ENCODE results near the gene KIF16B.

Gene KIF16B

GRCh38 chr20:16378712-16379370 is 194.4 kb downstream of the KIF16B start:
- peaks cover 19% of the 10 kb centered on the region for H3K36me3 Mint-ChIP-seq
- H3K27me3 Mint-ChIP-seq, result no peaks in the 10 kb centered on the region
- H3K9me3 Mint-ChIP-seq, result no peaks in the 10 kb centered on the region
- no peaks in the 10 kb centered on the region for H3K4me1 Mint-ChIP-seq
- no peak overlapping the region for H3K27ac Mint-ChIP-seq
- no peak overlapping the region for H3K4me3 Mint-ChIP-seq

- Mint-ChIP-seq H3K9me3 (no peaks in the 10 kb centered on the region), H3K27ac (no peak overlapping the region), H3K27me3 (no peaks in the 10 kb centered on the region), H3K4me1 (no peaks in the 10 kb centered on the region), H3K4me3 (no peak overlapping the region), H3K36me3 (peaks cover 21% of the 10 kb centered on the region)
These were observed 195.1 kb downstream of the KIF16B start for GRCh38 chr20:16378122-16378521.

GRCh38 chr20:16369441-16369840 is 203.8 kb downstream of the KIF16B start:
- Mint-ChIP-seq H3K9me3 (no peaks in the 10 kb centered on the region), H3K27ac (no peak overlapping the region)

GRCh38 chr20:16368645-16369292 is 204.5 kb downstream of the KIF16B start:
- Mint-ChIP-seq H3K27ac (no peak overlapping the region), H3K27me3 (no peaks in the 10 kb centered on the region), H3K4me3 (no peak overlapping the region), H3K9me3 (no peaks in the 10 kb centered on the region), H3K4me1 (no peaks in the 10 kb centered on the region), H3K36me3 (peaks cover 9% of the 10 kb centered on the region)

More at GRCh38 chr20:16369441-16369840, 203.8 kb downstream of the KIF16B start:
- Mint-ChIP-seq H3K4me1 (no peaks in the 10 kb centered on the region), H3K4me3 (no peak overlapping the region), H3K27me3 (no peaks in the 10 kb centered on the region), H3K36me3 (peaks cover 9% of the 10 kb centered on the region)

- no peaks in the 10 kb centered on the region for H3K4me1 Mint-ChIP-seq
- no peaks in the 10 kb centered on the region for H3K27me3 Mint-ChIP-seq
- H3K4me3 Mint-ChIP-seq, result no peak overlapping the region
- no peaks in the 10 kb centered on the region for H3K9me3 Mint-ChIP-seq
- H3K27ac Mint-ChIP-seq, result no peak overlapping the region
- peaks cover 9% of the 10 kb centered on the region for H3K36me3 Mint-ChIP-seq
These were observed 205.2 kb downstream of the KIF16B start for GRCh38 chr20:16367948-16368560.

- H3K9me3 Mint-ChIP-seq, result no peaks in the 10 kb centered on the region
- H3K27me3 Mint-ChIP-seq, result no peaks in the 10 kb centered on the region
- H3K4me3 Mint-ChIP-seq, result no peak overlapping the region
- peaks cover 9% of the 10 kb centered on the region for H3K36me3 Mint-ChIP-seq
- H3K27ac Mint-ChIP-seq, result no peak overlapping the region
- H3K4me1 Mint-ChIP-seq, result no peaks in the 10 kb centered on the region
These were observed 206.7 kb downstream of the KIF16B start for GRCh38 chr20:16366529-16366928.

GRCh38 chr20:16364320-16364687 is 208.9 kb downstream of the KIF16B start:
- peaks cover 9% of the 10 kb centered on the region for H3K36me3 Mint-ChIP-seq
- H3K4me3 Mint-ChIP-seq, result no peak overlapping the region
- H3K27ac Mint-ChIP-seq, result no peak overlapping the region
- H3K9me3 Mint-ChIP-seq, result no peaks in the 10 kb centered on the region
- no peaks in the 10 kb centered on the region for H3K27me3 Mint-ChIP-seq
- no peaks in the 10 kb centered on the region for H3K4me1 Mint-ChIP-seq

GRCh38 chr20:16363506-16364319 is 209.5 kb downstream of the KIF16B start:
- Mint-ChIP-seq H3K4me1 (no peaks in the 10 kb centered on the region), H3K4me3 (no peak overlapping the region), H3K27ac (no peak overlapping the region), H3K36me3 (peaks cover 4% of the 10 kb centered on the region), H3K9me3 (no peaks in the 10 kb centered on the region), H3K27me3 (no peaks in the 10 kb centered on the region)

- Mint-ChIP-seq H3K27me3 (no peaks in the 10 kb centered on the region), H3K36me3 (peaks cover 2% of the 10 kb centered on the region), H3K9me3 (no peaks in the 10 kb centered on the region), H3K27ac (no peak overlapping the region), H3K4me3 (no peak overlapping the region), H3K4me1 (no peaks in the 10 kb centered on the region)
These were observed 210.6 kb downstream of the KIF16B start for GRCh38 chr20:16362642-16363041.

- H3K4me3 Mint-ChIP-seq, result no peak overlapping the region
- H3K27me3 Mint-ChIP-seq, result no peaks in the 10 kb centered on the region
- H3K36me3 Mint-ChIP-seq, result peaks cover 2% of the 10 kb centered on the region
- H3K4me1 Mint-ChIP-seq, result no peaks in the 10 kb centered on the region
- H3K9me3 Mint-ChIP-seq, result no peaks in the 10 kb centered on the region
- H3K27ac Mint-ChIP-seq, result no peak overlapping the region
These were observed 212.6 kb downstream of the KIF16B start for GRCh38 chr20:16360668-16361067.

GRCh38 chr20:16353417-16353781 is 219.8 kb downstream of the KIF16B start:
- Mint-ChIP-seq H3K4me1 (no peaks in the 10 kb centered on the region), H3K4me3 (no peak overlapping the region), H3K9me3 (no peaks in the 10 kb centered on the region), H3K27me3 (no peaks in the 10 kb centered on the region), H3K27ac (no peak overlapping the region), H3K36me3 (no peaks in the 10 kb centered on the region)

GRCh38 chr20:16352751-16353416 is 220.4 kb downstream of the KIF16B start:
- Mint-ChIP-seq H3K36me3 (no peaks in the 10 kb centered on the region), H3K9me3 (no peaks in the 10 kb centered on the region)

GRCh38 chr20:16352321-16352720 is 220.9 kb downstream of the KIF16B start:
- no peaks in the 10 kb centered on the region for H3K4me1 Mint-ChIP-seq
- H3K36me3 Mint-ChIP-seq, result no peaks in the 10 kb centered on the region
- no peak overlapping the region for H3K27ac Mint-ChIP-seq
- H3K9me3 Mint-ChIP-seq, result no peaks in the 10 kb centered on the region
- H3K27me3 Mint-ChIP-seq, result no peaks in the 10 kb centered on the region
- no peak overlapping the region for H3K4me3 Mint-ChIP-seq

More at GRCh38 chr20:16352751-16353416, 220.4 kb downstream of the KIF16B start:
- H3K27me3 Mint-ChIP-seq, result no peaks in the 10 kb centered on the region
- H3K4me1 Mint-ChIP-seq, result no peaks in the 10 kb centered on the region
- H3K4me3 Mint-ChIP-seq, result no peak overlapping the region
- H3K27ac Mint-ChIP-seq, result no peak overlapping the region

- Mint-ChIP-seq H3K27ac (no peak overlapping the region), H3K36me3 (no peaks in the 10 kb centered on the region), H3K27me3 (no peaks in the 10 kb centered on the region), H3K4me1 (no peaks in the 10 kb centered on the region), H3K4me3 (no peak overlapping the region), H3K9me3 (no peaks in the 10 kb centered on the region)
These were observed 221.8 kb downstream of the KIF16B start for GRCh38 chr20:16351415-16351814.

GRCh38 chr20:16350465-16350864 is 222.8 kb downstream of the KIF16B start:
- Mint-ChIP-seq H3K36me3 (no peaks in the 10 kb centered on the region), H3K9me3 (no peaks in the 10 kb centered on the region), H3K27me3 (no peaks in the 10 kb centered on the region), H3K4me1 (no peaks in the 10 kb centered on the region), H3K27ac (no peak overlapping the region), H3K4me3 (no peak overlapping the region)

Data from activated naive CD4-positive, alpha-beta T cell treated with anti-CD3 and anti-CD28 coated beads, Interleukin-2, amount 50 U/mL, for 24 hours (primary cell).